Ishikawa (cell line): ENCODE results near the gene SAMD1.

Source experiments
- CEBPB ChIP-seq: IDR thresholded peaks from 2 replicates; pipeline ENCODE4 v1.6.1; 2012
- CREB1 ChIP-seq: IDR thresholded peaks from 2 replicates; pipeline ENCODE4 v1.6.1; 2012; ENCODE audit warnings: low read depth
- EGR1 ChIP-seq: IDR thresholded peaks from 2 replicates; pipeline ENCODE4 v1.6.1; 2012
- EP300 ChIP-seq: IDR thresholded peaks from 2 replicates; pipeline ENCODE4 v1.6.1; 2012; ENCODE audit warnings: borderline replicate concordance
- FOXM1 ChIP-seq: IDR thresholded peaks from 2 replicates; pipeline ENCODE4 v1.6.1; 2012; ENCODE audit warnings: low read depth, borderline replicate concordance
- NFIC ChIP-seq: IDR thresholded peaks from 2 replicates; pipeline ENCODE4 v1.6.1; 2012
- RAD21 ChIP-seq: IDR thresholded peaks from 2 replicates; pipeline ENCODE4 v1.6.1; 2012; ENCODE audit warnings: low read depth
- REST ChIP-seq: IDR thresholded peaks from 2 replicates; pipeline ENCODE4 v1.6.1; 2012; ENCODE audit warnings: low read depth, mild to moderate bottlenecking
- TAF1 ChIP-seq: IDR thresholded peaks from 2 replicates; pipeline ENCODE4 v1.6.1; 2012; ENCODE audit warnings: low read depth, mild to moderate bottlenecking
- TCF12 ChIP-seq: IDR thresholded peaks from 2 replicates; pipeline ENCODE4 v1.6.1; 2012; ENCODE audit warnings: low read depth
- TEAD4 ChIP-seq: IDR thresholded peaks from 2 replicates; pipeline ENCODE4 v1.6.1; 2012
- USF1 ChIP-seq: IDR thresholded peaks from 2 replicates; pipeline ENCODE4 v1.6.1; 2012
- YY1 ChIP-seq: IDR thresholded peaks from 2 replicates; pipeline ENCODE4 v1.6.1; 2012; ENCODE audit warnings: low read depth
- ZBTB7A ChIP-seq: IDR thresholded peaks from 2 replicates; pipeline ENCODE4 v1.6.1; 2012; ENCODE audit warnings: low read depth
- TF ChIP-seq, protein P1 (sequence below): IDR thresholded peaks from 2 replicates; pipeline ENCODE4 v1.6.1; 2012

Gene SAMD1

DNA sequence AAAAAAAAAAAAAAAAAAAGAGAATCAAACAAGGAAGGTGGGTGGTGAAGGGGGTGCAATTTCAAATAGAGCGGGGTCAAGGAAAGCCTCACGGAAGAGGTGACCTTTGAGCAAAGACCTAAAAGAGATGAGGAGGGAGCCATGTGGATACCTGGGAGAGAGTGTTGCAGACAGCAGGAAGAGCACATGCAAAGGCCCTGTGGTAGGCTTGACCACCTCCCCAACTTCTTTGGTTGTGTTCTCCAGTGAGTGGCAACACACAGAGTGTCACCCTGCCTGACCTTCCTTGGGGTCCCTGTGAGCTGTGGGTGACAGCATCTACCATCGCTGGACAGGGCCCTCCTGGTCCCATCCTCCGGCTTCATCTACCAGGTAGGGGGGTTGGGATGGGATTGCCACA, 40.0 kb downstream of the SAMD1 start:
- TF ChIP-seq RAD21 (no peak), YY1 (no peak), ZBTB7A (no peak), USF1 (no peak), CEBPB (no peak), TCF12 (no peak), TEAD4 (no peak), TAF1 (no peak), EP300 (no peak), FOXM1 (no peak), EGR1 (no peak), REST (no peak), CREB1 (no peak), NFIC (no peak)
- TF ChIP-seq, protein P1, sequence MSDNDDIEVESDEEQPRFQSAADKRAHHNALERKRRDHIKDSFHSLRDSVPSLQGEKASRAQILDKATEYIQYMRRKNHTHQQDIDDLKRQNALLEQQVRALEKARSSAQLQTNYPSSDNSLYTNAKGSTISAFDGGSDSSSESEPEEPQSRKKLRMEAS, result no peak

DNA sequence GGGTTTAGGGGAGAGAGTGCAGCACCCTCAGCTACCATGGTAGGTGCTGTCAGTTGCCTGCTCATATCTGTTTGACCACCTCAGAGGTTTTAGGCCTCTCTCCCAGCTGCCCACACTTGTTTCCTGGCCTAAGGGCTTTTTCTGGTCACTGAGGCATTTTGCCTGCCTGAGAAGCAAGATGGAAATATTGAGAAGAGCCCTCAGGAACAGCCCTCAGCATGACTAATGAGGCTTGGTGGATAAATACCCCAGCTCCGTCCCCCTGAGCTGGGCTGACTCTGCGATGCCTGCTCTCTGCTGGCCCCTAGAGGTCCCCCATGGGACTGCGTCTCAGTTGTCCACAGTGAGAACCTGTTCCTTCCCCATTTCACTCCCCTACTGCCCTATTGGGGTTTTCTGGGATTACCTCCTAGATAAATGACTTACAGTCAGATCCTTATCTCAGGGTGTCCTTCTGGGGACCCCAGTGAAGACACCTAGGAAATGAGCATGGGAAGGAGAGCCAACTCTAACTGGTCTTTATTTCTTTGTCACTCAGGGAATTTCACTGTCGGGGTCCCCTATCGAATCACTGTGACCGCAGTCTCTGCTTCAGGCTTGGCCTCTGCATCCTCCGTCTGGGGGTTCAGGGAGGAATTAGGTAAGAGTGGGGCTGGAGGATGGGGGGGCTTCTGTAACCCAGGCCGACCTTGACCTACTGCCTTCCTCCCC, 42.0 kb downstream of the SAMD1 start:
- TF ChIP-seq EP300, result no peak
- TF ChIP-seq RAD21, result peak; percentile 65

DNA sequence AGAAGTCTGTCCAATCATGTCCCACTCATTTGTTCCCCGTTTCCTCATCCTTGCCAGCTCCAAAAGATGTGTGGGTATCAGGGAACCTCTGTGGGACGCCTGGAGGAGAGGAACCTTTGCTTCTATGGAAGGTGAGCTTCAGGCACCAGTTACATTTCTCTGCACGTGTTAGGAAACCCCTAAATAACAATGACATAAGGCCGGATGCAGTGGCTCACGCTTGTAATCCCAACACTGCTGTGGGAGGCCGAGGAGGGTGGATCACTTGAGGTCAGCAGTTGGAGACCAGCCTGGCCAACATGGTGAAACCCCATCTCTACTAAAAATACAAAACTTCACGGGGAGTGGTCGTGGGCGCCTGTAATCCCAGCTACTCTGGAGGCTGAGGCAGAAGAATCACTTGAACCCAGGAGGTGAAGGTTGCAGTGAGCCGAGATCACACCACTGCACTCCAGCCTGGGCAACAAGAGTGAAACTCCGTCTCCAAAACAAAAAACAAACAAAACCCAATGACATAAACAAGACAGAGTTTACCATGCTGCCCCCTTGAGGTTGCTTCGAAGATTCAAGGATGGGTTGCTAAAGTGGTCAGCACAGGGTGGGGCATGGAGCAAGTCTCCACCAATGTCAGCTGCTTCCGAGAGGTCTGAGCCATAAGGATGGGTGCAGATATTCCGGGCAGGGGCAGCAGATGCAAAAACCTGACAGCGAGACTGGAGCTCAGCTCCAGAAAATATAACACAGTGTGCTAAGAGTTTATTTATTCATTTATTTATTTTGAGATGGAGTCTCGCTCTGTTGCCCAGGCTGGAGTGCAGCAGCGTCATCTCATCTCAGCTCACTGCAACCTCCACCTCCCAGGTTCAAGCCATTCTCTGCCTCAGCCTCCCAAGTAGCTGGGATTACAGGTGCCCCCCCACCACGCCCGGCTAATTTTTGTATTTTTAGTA, 47.6 kb downstream of the SAMD1 start:
- TF ChIP-seq RAD21, result peak; percentile 43

DNA sequence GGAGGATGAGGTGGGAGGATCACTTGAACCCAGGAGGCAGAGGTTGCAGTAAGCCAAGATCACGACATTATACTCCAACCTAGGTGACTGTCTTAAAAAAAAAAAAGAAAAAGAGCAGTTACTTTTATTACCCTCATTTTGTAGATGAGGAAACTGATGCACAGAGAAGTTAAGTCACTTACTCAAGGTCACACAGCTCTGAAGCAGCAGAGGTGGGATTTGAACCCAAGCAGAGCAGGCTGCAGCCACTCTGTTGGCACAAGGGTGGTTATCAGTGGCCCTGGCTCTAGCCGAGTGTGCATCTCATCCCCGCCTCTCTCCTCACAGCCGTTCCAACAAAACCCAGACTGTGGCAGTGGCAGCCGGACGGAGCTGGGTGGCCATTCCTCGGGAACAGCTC, 51.4 kb downstream of the SAMD1 start:
- TF ChIP-seq RAD21 (no peak), REST (no peak), EGR1 (no peak), FOXM1 (no peak), USF1 (no peak), NFIC (no peak), YY1 (no peak), TEAD4 (no peak), TCF12 (no peak), ZBTB7A (no peak), EP300 (no peak), TAF1 (no peak), CEBPB (no peak)
- TF ChIP-seq, protein P1, result no peak
